HL-60/S4 treated with retinoic acid at 250 ng/mL for 4 days and 3 days (cell line): ENCODE measurements around the gene HTATSF1.

ENCODE experiments used
- in situ Hi-C: fragments of 300-500 bp; cut with MboI; formaldehyde crosslinking; loops from 2 replicates; pipeline ENCODE4 v1.7.0; 2022; ENCODE audit warnings: low sequenced_read_pairs

Gene HTATSF1

GRCh38 chrX:136495043-136495442 is 2.3 kb upstream of the HTATSF1 start:
- in situ Hi-C loops, result no loop called here

- in situ Hi-C loops, result no loop called here
Measured at GRCh38 chrX:136496186-136496763, 1.1 kb upstream of the HTATSF1 start.

- in situ Hi-C loops, result no loop called here
Measured at GRCh38 chrX:136496764-136497555, 432 bp upstream of the HTATSF1 start.

GRCh38 chrX:136519069-136519468 is 21.7 kb downstream of the HTATSF1 start:
- in situ Hi-C loops, result no loop called here

DNA sequence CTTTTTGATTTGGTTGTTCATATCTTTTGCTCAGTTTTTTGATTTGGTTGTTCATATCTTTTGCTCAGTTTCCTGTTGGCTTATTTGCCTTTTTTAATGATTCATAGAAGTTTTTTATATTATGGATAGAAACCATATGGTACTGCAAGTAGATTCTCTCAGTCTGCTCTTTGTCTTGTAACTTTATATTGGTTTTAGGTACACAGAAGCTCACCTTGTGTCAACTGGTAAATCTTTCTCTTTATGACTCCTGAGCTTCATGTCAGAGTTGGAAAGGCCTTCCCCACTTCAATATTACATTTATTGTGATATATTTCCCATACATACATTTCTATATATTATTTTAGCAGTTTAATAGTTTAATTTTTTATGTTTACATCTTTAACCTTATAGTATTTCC is 26.4 kb downstream of the HTATSF1 start:
- in situ Hi-C loops, result no loop called here

DNA sequence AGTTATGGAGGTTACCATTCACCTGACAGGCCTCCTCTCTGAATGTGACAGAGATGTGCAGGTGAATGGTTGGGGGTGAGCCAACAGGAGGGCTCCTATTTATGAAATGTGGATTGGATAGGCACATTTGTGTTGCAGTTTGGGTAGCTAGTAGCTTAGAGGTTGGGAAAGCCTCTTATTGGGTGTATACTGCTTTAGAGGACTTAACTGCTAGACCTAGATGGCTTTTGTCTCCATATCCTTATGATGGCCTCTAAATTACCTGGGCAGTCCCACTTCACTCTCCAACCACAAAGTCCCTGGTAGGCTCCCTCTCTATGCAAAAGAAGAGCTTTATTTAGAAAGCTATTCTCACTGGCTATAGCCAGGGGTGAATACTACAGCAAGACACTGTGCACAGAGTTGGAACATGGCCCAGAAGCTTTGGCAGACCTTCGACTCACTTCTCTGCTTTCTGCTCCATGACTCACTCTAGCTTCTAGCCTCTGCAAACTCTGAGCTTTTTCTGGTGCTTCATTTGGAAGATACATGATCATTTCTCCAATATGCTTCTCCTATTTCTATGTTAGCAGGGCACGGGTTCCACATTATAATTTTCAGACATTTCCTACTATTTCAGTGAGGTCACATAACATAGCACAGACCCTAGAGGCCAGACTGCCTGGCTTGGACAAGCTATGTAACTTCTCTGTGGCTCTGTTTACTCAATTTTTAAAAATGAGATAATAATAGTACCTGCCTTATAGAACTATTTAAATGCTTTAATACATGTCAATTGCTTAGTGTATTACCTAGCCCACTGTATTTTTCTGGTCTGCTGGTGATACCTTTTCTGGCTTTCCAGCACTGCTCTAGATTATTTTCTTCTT is 28.6 kb downstream of the HTATSF1 start:
- in situ Hi-C loops, result no loop called here

- in situ Hi-C loops, result no loop called here
Measured at GRCh38 chrX:136528645-136529315, 31.4 kb downstream of the HTATSF1 start.

- in situ Hi-C loops, result no loop called here
Measured at GRCh38 chrX:136529795-136530194, 32.4 kb downstream of the HTATSF1 start.

- in situ Hi-C loops, result no loop called here
Measured at GRCh38 chrX:136531951-136532350, 34.6 kb downstream of the HTATSF1 start, which contains the start of gene VGLL1. Gene VGLL1 (plus strand): TSS chrX:136532215. CDS start chrX:136536021, 3,806 bp downstream.

DNA sequence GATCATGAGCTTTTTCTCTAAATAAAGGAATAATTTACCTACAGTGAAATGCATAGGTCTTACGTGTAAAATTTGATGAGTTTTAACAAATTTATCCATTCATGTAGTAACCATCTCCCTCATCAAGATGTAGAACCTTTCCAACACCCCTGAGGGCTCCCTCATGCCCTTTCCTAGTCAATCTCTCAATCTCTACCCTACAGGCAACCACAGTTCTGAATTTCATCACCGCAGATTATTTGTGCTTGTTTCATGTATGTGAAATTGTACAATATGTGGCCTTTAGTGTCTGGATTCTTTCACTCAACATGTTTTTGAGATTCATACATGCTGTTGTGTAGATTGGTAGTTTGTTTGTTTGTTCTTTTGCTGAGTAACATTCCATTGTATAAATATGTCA is 36.7 kb downstream of the HTATSF1 start:
- in situ Hi-C loops, result no loop called here

DNA sequence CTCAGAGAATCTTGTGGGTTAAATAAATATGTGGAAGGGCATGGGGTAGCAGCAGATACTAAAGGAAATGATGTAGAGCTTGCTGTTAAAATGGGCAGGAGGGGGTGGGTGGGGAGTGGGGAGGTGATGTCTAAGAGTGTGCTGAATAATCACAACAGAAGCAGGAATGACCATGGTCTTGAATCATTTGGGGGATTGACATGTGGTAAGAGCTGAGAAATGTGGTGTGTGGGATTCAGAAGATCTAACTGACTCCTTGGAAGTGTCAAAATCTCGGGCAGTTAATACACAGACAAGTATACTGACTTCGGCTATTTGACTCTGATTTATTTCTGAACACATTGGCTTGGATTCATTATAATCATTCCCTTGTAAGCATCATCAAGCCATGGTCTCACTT is 41.4 kb downstream of the HTATSF1 start:
- in situ Hi-C loops, result no loop called here

- in situ Hi-C loops, result no loop called here
Measured at GRCh38 chrX:136540226-136540625, 42.8 kb downstream of the HTATSF1 start.

GRCh38 chrX:136541294-136541693 is 43.9 kb downstream of the HTATSF1 start:
- in situ Hi-C loops, result no loop called here

- in situ Hi-C loops, result no loop called here
Measured at GRCh38 chrX:136542281-136542680, 44.9 kb downstream of the HTATSF1 start.

DNA sequence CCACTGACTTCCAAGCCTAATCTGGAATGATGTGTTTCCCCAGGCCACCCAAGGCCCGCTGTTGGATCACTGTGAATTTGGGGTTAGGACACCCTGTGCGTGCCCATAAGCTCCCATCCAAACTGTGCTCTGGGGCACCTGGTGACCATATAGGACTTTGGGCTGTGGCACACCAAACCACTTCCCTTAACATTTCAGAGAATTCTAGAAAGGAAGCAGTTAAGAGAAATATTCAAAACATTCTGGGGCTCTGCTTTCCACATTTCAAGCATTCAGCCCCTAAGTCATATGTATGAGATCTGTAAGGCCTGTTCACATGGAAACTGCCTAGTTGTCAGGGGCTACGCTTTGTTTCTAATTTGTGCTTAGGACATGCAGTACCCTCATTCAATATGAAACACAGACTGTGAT is 49.0 kb downstream of the HTATSF1 start:
- in situ Hi-C loops, result no loop called here

- in situ Hi-C loops, result no loop called here
Measured at GRCh38 chrX:136549226-136549625, 51.8 kb downstream of the HTATSF1 start.

GRCh38 chrX:136551410-136551809 is 54.0 kb downstream of the HTATSF1 start:
- in situ Hi-C loops, result no loop called here

DNA sequence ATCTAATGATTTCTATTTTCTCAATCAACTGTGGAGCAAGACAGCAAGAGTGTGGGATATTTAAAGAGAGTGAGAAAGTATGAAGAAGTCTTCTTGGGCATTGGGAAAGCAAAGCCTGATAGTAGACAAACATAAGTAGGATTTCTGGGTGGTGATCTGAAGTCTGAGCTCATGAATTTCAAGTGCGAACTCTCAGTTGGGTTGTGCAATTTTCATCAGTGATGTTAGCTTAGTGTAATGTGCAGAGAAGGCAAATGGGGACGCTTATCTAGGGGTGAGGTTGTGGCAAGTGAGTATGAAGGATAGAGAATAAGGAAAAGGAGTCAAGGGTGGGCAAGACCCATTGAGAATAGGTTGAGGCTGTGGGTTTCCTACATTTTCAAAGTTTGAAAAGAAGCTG is 58.3 kb downstream of the HTATSF1 start:
- in situ Hi-C loops, result no loop called here
